Measurements from ENCODE around the gene ZNF609. TPM values are rescaled to one million over a fixed set of nuclear protein-coding genes. Genes with fewer than 3 reads are reported as not detected.

ZNF609 gene
- total RNA-seq, 2 donors from 2014 or later = 52.3 to 54.8 TPM

DNA sequence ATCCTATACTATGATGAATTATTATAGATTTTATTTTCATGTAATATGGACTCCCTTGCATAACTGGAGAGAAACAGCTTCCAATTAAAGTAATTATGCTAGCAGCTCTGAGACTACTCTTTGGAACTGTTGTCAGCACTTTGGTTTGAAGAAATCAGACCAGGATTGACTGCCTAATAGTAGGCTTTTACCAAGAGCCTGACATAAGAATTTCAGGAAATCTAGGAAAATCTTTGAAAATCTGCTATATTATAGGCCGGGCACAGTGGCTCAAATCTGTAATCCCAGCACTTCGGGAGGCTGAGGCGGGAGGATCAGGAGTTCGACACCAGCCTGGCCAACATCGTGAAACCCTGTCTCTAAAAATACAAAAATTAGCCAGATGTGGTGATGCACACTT, 62.9 kb downstream of the ZNF609 start:
- Mint-ChIP-seq H3K36me3 (ENCODE audit: low read depth) (peaks cover 3% of the 10 kb centered on the region), H3K9me3 (no peaks in the 10 kb centered on the region), H3K27me3 (ENCODE audit: insufficient read depth) (no peaks in the 10 kb centered on the region), H3K4me3 (no peak overlapping the region), H3K4me1 (peaks cover 46% of the 10 kb centered on the region), H3K27ac (no peak overlapping the region)
- peaks cover 8% of the 10 kb centered on the region for H3K36me3 ChIP-seq (ENCODE audit: control insufficient read depth, insufficient read depth, low read length)
- TF ChIP-seq CTCF (conservative IDR thresholded peaks at IDR 0.05) = no peak
- H3K4me1 ChIP-seq (ENCODE audit: control insufficient read depth, insufficient read depth, low read length) = peaks cover 14% of the 10 kb centered on the region
- H3K27ac ChIP-seq (ENCODE audit: low read depth, low read length) = no peak overlapping the region
- no peaks in the 10 kb centered on the region for H3K9me3 ChIP-seq (ENCODE audit: control insufficient read depth, low read length)
- H3K27me3 ChIP-seq (ENCODE audit: control insufficient read depth, insufficient read depth, low read length, poor library complexity, severe bottlenecking) = no peaks in the 10 kb centered on the region
- H3K9ac ChIP-seq (ENCODE audit: extremely low read depth, low read length, poor library complexity, severe bottlenecking) = no peak overlapping the region
- DNase-seq = no peak
- 96 to 100% methylated on average over 5 of the region's 5 CpGs for WGBS, 2 experiments (ENCODE audit: insufficient coverage in 1 of 2, insufficient read length in 1 of 2)
- no peak overlapping the region for H3K4me3 ChIP-seq (ENCODE audit: low read length)

- H3K4me3 Mint-ChIP-seq = no peak overlapping the region
- H3K4me1 ChIP-seq (ENCODE audit: control insufficient read depth, insufficient read depth, low read length) = peaks cover 14% of the 10 kb centered on the region
- H3K27ac Mint-ChIP-seq = no peak overlapping the region
- H3K36me3 Mint-ChIP-seq (ENCODE audit: low read depth) = peaks cover 15% of the 10 kb centered on the region
- H3K27me3 ChIP-seq (ENCODE audit: control insufficient read depth, insufficient read depth, low read length, poor library complexity, severe bottlenecking) = no peaks in the 10 kb centered on the region
- H3K36me3 ChIP-seq (ENCODE audit: control insufficient read depth, insufficient read depth, low read length) = peaks cover 17% of the 10 kb centered on the region
- H3K4me3 ChIP-seq (ENCODE audit: low read length) = no peak overlapping the region
- 100% methylated on average over 1 of the region's 1 CpG; no CpG with 5 or more reads in 1 of the 2 experiments for WGBS, 2 experiments (ENCODE audit: insufficient coverage in 1 of 2, insufficient read length in 1 of 2)
- no peaks in the 10 kb centered on the region for H3K9me3 Mint-ChIP-seq
- no peak overlapping the region for H3K9ac ChIP-seq (ENCODE audit: extremely low read depth, low read length, poor library complexity, severe bottlenecking)
- DNase-seq = no peak
- no peaks in the 10 kb centered on the region for H3K27me3 Mint-ChIP-seq (ENCODE audit: insufficient read depth)
- H3K27ac ChIP-seq (ENCODE audit: low read depth, low read length) = no peak overlapping the region
- peaks cover 41% of the 10 kb centered on the region for H3K4me1 Mint-ChIP-seq
- TF ChIP-seq CTCF (conservative IDR thresholded peaks at IDR 0.05) = no peak
- H3K9me3 ChIP-seq (ENCODE audit: control insufficient read depth, low read length) = no peaks in the 10 kb centered on the region
Measured at GRCh38 chr15:64524778-64525177, 64.4 kb downstream of the ZNF609 start.

GRCh38 chr15:64525828-64526530, 65.6 kb downstream of the ZNF609 start:
- peaks cover 45% of the 10 kb centered on the region for H3K4me1 Mint-ChIP-seq
- H3K27me3 Mint-ChIP-seq (ENCODE audit: insufficient read depth) = no peaks in the 10 kb centered on the region
- H3K27ac ChIP-seq (ENCODE audit: low read depth, low read length) = no peak overlapping the region
- H3K27me3 ChIP-seq (ENCODE audit: control insufficient read depth, insufficient read depth, low read length, poor library complexity, severe bottlenecking) = no peaks in the 10 kb centered on the region
- DNase-seq = no peak
- 89 to 91% methylated on average over 3 to 8 of the region's 8 CpGs for WGBS, 2 experiments (ENCODE audit: insufficient coverage in 1 of 2, insufficient read length in 1 of 2)
- H3K36me3 ChIP-seq (ENCODE audit: control insufficient read depth, insufficient read depth, low read length) = peaks cover 12% of the 10 kb centered on the region
- H3K4me1 ChIP-seq (ENCODE audit: control insufficient read depth, insufficient read depth, low read length) = peaks cover 11% of the 10 kb centered on the region
- H3K9me3 ChIP-seq (ENCODE audit: control insufficient read depth, low read length) = no peaks in the 10 kb centered on the region
- H3K4me3 Mint-ChIP-seq = no peak overlapping the region
- peaks cover 15% of the 10 kb centered on the region for H3K36me3 Mint-ChIP-seq (ENCODE audit: low read depth)
- TF ChIP-seq CTCF (conservative IDR thresholded peaks at IDR 0.05) = no peak
- H3K9ac ChIP-seq (ENCODE audit: extremely low read depth, low read length, poor library complexity, severe bottlenecking) = no peak overlapping the region
- H3K4me3 ChIP-seq (ENCODE audit: low read length) = no peak overlapping the region
- H3K9me3 Mint-ChIP-seq = no peaks in the 10 kb centered on the region
- no peak overlapping the region for H3K27ac Mint-ChIP-seq
